ENCODE measurements around the gene SLC11A2.

- TF ChIP-seq, protein P1, sequence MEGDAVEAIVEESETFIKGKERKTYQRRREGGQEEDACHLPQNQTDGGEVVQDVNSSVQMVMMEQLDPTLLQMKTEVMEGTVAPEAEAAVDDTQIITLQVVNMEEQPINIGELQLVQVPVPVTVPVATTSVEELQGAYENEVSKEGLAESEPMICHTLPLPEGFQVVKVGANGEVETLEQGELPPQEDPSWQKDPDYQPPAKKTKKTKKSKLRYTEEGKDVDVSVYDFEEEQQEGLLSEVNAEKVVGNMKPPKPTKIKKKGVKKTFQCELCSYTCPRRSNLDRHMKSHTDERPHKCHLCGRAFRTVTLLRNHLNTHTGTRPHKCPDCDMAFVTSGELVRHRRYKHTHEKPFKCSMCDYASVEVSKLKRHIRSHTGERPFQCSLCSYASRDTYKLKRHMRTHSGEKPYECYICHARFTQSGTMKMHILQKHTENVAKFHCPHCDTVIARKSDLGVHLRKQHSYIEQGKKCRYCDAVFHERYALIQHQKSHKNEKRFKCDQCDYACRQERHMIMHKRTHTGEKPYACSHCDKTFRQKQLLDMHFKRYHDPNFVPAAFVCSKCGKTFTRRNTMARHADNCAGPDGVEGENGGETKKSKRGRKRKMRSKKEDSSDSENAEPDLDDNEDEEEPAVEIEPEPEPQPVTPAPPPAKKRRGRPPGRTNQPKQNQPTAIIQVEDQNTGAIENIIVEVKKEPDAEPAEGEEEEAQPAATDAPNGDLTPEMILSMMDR (IDR thresholded peaks at IDR 0.05) = no peak
- no peak for TF ChIP-seq POLR2A (IDR thresholded peaks at IDR 0.05; ENCODE audit: low read depth)
- TF ChIP-seq EP300 (IDR thresholded peaks at IDR 0.05) = no peak
- peak in 1 of 2 donors; percentile 24 for TF ChIP-seq POLR2AphosphoS5 (IDR thresholded peaks at IDR 0.05)
These were observed 45.5 kb upstream of the SLC11A2 start for GRCh38 chr12:51071663-51072062.
